A673 (cell line): ENCODE data around the gene KPNB1. TPM values are rescaled to one million over a fixed set of nuclear protein-coding genes. Genes with fewer than 3 reads are reported as not detected.

ENCODE experiments used
- BruUV-seq: library from RNA; stranded (reverse); fragments of 400-500 nt; replicated peaks from 2 replicates; lab custom pipeline; 2021; lab: Mats Ljungman, UMichigan
- CTCF ChIA-PET: fragments of 300-600 bp; sonication (Branson Sonifier 250); formaldehyde crosslinking; loops from one replicate; lab custom pipeline; 2022; ENCODE audit warnings: antibody characterized with exemption; lab: Charles Lee
- POLR2A ChIA-PET: fragments of 300-600 bp; sonication (Branson Sonifier 250); formaldehyde crosslinking; loops from one replicate; lab custom pipeline; 2022; ENCODE audit warnings: antibody characterized with exemption; ENCODE audit not compliant: low non-redundant PET; lab: Charles Lee
- DNase-seq: peaks from one replicate; pipeline ENCODE4 v3.0.0-alpha.2; 2015; ENCODE audit warnings: low spot score
- H3K27ac ChIP-seq: fragments of 200-600 bp; sonication (generic); 2 replicates; pipeline ENCODE4 v1.5.1; 2016; ENCODE audit warnings: mixed run types, low read depth, mild to moderate bottlenecking, mixed read lengths, antibody characterized with exemption, low read length; ENCODE audit not compliant: poor library complexity, severe bottlenecking
- H3K27me3 ChIP-seq: fragments of 200-600 bp; sonication (generic); replicated peaks from 2 replicates; pipeline ENCODE4 v1.6.1; 2017; ENCODE audit warnings: mixed run types, low read depth, mild to moderate bottlenecking, mixed read lengths, antibody characterized with exemption, low read length; ENCODE audit not compliant: insufficient read depth, poor library complexity
- H3K36me3 ChIP-seq: fragments of 200-600 bp; sonication (generic); 2 replicates; pipeline ENCODE4 v1.6.1; 2016; ENCODE audit warnings: mixed run types, mild to moderate bottlenecking, mixed read lengths, antibody characterized with exemption, low read length; ENCODE audit not compliant: insufficient read depth, poor library complexity, severe bottlenecking
- H3K4me1 ChIP-seq: fragments of 200-600 bp; sonication (generic); 2 replicates; pipeline ENCODE4 v1.6.1; 2017; ENCODE audit warnings: mixed run types, mild to moderate bottlenecking, mixed read lengths, antibody characterized with exemption, low read length; ENCODE audit not compliant: insufficient read depth, poor library complexity, severe bottlenecking
- H3K4me3 ChIP-seq: fragments of 200-600 bp; sonication (generic); 2 replicates; pipeline ENCODE4 v1.5.1; 2016; ENCODE audit warnings: low read depth, mixed run types, mild to moderate bottlenecking, mixed read lengths, low read length; ENCODE audit not compliant: poor library complexity, severe bottlenecking
- H3K9me3 ChIP-seq: fragments of 200-600 bp; sonication (generic); 2 replicates; pipeline ENCODE4 v1.6.1; 2016; ENCODE audit warnings: mixed run types, low read depth, mild to moderate bottlenecking, mixed read lengths, antibody characterized with exemption, low read length; ENCODE audit not compliant: poor library complexity, severe bottlenecking
- CTCF ChIP-seq: fragments of 300-800, 200-600 bp; sonication (generic); conservative IDR thresholded peaks from 2 replicates; pipeline ENCODE4 v1.5.1; 2017; ENCODE audit warnings: low read depth, mild to moderate bottlenecking, antibody characterized with exemption, low read length, moderate library complexity, mixed read lengths
- EZH2 ChIP-seq: fragments of 200-600 bp; sonication (generic); IDR thresholded peaks from 2 replicates; pipeline ENCODE4 v1.6.1; 2017; ENCODE audit warnings: borderline replicate concordance, low read depth, mild to moderate bottlenecking, mixed read lengths, antibody characterized with exemption, low read length; ENCODE audit not compliant: poor library complexity, severe bottlenecking
- intact Hi-C: fragments of 100-400 bp; cut with micrococcal nuclease; formaldehyde crosslinking; loops from one replicate; pipeline ENCODE4 v1.10.0; 2022; ENCODE audit not compliant: unreplicated experiment
- total RNA-seq: library from RNA; stranded (reverse); gene quantifications from 2 replicates; pipeline ENCODE4 v1.2.3, GENCODE V29; 2021

The KPNB1 gene
- total RNA-seq, 1 experiment from 2014 or later: 429 TPM

GRCh38 chr17:47718634-47719405 lies 69.1 kb downstream of the KPNB1 start:
- Histone ChIP-seq H3K4me3 (no peak overlapping the region), H3K9me3 (no peaks in the 10 kb centered on the region), H3K4me1 (no peaks in the 10 kb centered on the region), H3K27me3 (no peaks in the 10 kb centered on the region), H3K36me3 (no peaks in the 10 kb centered on the region), H3K27ac (no peak overlapping the region)
- intact Hi-C loops: no loop called here
- DNase-seq: no peak
- TF ChIP-seq CTCF (no peak), EZH2 (no peak)
- ChIA-PET CTCF (no interaction called here), POLR2A (no interaction called here)
- BruUV-seq: no TSS peak

GRCh38 chr17:47719411-47720152 lies 69.9 kb downstream of the KPNB1 start:
- intact Hi-C loops: no loop called here
- Histone ChIP-seq H3K27me3 (no peaks in the 10 kb centered on the region), H3K9me3 (no peaks in the 10 kb centered on the region), H3K4me3 (no peak overlapping the region), H3K27ac (no peak overlapping the region), H3K36me3 (no peaks in the 10 kb centered on the region), H3K4me1 (no peaks in the 10 kb centered on the region)
- POLR2A ChIA-PET: no interaction called here
- CTCF ChIA-PET: no interaction called here
- DNase-seq: no peak
- TF ChIP-seq EZH2: no peak
- TF ChIP-seq CTCF: no peak
- no TSS peak for BruUV-seq

- Histone ChIP-seq H3K27me3 (no peaks in the 10 kb centered on the region), H3K4me1 (no peaks in the 10 kb centered on the region), H3K36me3 (no peaks in the 10 kb centered on the region), H3K4me3 (no peak overlapping the region), H3K27ac (no peak overlapping the region), H3K9me3 (no peaks in the 10 kb centered on the region)
- CTCF ChIA-PET: no interaction called here
- no peak for DNase-seq
- intact Hi-C loops: no loop called here
- no TSS peak for BruUV-seq
- POLR2A ChIA-PET: no interaction called here
- no peak for TF ChIP-seq CTCF
- TF ChIP-seq EZH2: no peak
Measured at GRCh38 chr17:47720196-47720595, 70.5 kb downstream of the KPNB1 start.
